Fibroblast of lung (primary cell): ENCODE measurements around the gene BLID. TPM values are rescaled to one million over a fixed set of nuclear protein-coding genes. Genes with fewer than 3 reads are reported as not detected.

Source experiments
- DNase-seq, 2 donors: peaks; one replicate each; pipeline versions ENCODE4 v3.0.0 to v3.0.0-alpha.2; 2010; ENCODE audit warnings: low read depth in 2 of 2
- H2AFZ ChIP-seq: 2 replicates; pipeline ENCODE4 v1.5.1; 2012; ENCODE audit warnings: low read length, control low read depth, inconsistent platforms
- H3K27ac ChIP-seq: 2 replicates; pipeline ENCODE4 v1.5.1; 2011; ENCODE audit warnings: low read length, control low read depth; ENCODE audit not compliant: insufficient read depth
- H3K27me3 ChIP-seq: 2 replicates; pipeline ENCODE4 v1.5.1; 2011; ENCODE audit warnings: mild to moderate bottlenecking, low read length; ENCODE audit not compliant: control insufficient read depth, insufficient read depth
- H3K36me3 ChIP-seq: 2 replicates; pipeline ENCODE4 v1.5.1; 2011; ENCODE audit warnings: low read length; ENCODE audit not compliant: control insufficient read depth, insufficient read depth
- H3K4me1 ChIP-seq: 2 replicates; pipeline ENCODE4 v1.5.1; 2011; ENCODE audit warnings: low read length; ENCODE audit not compliant: control insufficient read depth, insufficient read depth; ENCODE audit errors: extremely low read depth
- H3K4me2 ChIP-seq: 2 replicates; pipeline ENCODE4 v1.5.1; 2011; ENCODE audit warnings: low read length, control low read depth; ENCODE audit not compliant: insufficient read depth; ENCODE audit errors: extremely low read depth
- H3K4me3 ChIP-seq, 4 experiments: fragments of 200-600 bp in 1 of 4; sonication (generic) in 1 of 4; replicated peaks in 1 of 4; 2 replicates each; pipeline ENCODE4 v1.5.1; 2011 to 2016; ENCODE audit warnings: low read length in 4 of 4, low read depth in 3 of 4, mild to moderate bottlenecking in 3 of 4, control low read depth in 2 of 4, inconsistent platforms in 1 of 4, mixed read lengths in 1 of 4; ENCODE audit not compliant: insufficient read depth in 1 of 4; ENCODE audit errors: control extremely low read depth in 1 of 4
- H3K79me2 ChIP-seq: 2 replicates; pipeline ENCODE4 v1.5.1; 2012; ENCODE audit warnings: mild to moderate bottlenecking, low read length, inconsistent platforms; ENCODE audit not compliant: control insufficient read depth, insufficient read depth
- H3K9ac ChIP-seq: 2 replicates; pipeline ENCODE4 v1.5.1; 2011; ENCODE audit warnings: mild to moderate bottlenecking, low read length, control low read depth; ENCODE audit not compliant: insufficient read depth
- H3K9me3 ChIP-seq: 2 replicates; pipeline ENCODE4 v1.5.1; 2012; ENCODE audit warnings: low read depth, low read length; ENCODE audit not compliant: control insufficient read depth, insufficient read depth
- H4K20me1 ChIP-seq: 2 replicates; pipeline ENCODE4 v1.5.1; 2011; ENCODE audit warnings: low read length; ENCODE audit not compliant: control insufficient read depth, insufficient read depth; ENCODE audit errors: extremely low read depth
- EZH2 ChIP-seq: IDR thresholded peaks from 2 replicates; pipeline ENCODE4 v1.5.1; 2012; ENCODE audit warnings: low read length, control low read depth, mild to moderate bottlenecking; ENCODE audit errors: missing control alignments
- polyA plus RNA-seq, 2 donors: library from polyadenylated mRNA; depleted of rRNA in 1 of 2; stranded (reverse) in 1 of 2; unstranded in 1 of 2; fragments of >200 nt; gene quantifications; 2 replicates each; pipeline ENCODE4 v1.2.1, GENCODE V29; 2011 to 2012; ENCODE audit warnings: missing spikeins in 1 of 2
- total RNA-seq: library from RNA; depleted of rRNA; stranded (reverse); fragments of >200 nt; gene quantifications from 2 replicates; pipeline ENCODE4 v1.2.1, GENCODE V29; 2014
- TF ChIP-seq, protein P1 (sequence below), 2 donors: IDR thresholded peaks in 1 of 2; conservative IDR thresholded peaks in 1 of 2; 1 replicate in 1 of 2; 2 replicates in 1 of 2; pipeline ENCODE4 v1.5.1; 2011 to 2012; ENCODE audit warnings: low read length in 2 of 2, control low read depth in 1 of 2, inconsistent platforms in 1 of 2, low read depth in 1 of 2, mild to moderate bottlenecking in 1 of 2

Gene BLID
- total and polyA plus RNA-seq, 2 donors (not counting 1 experiment from before 2014, with no cell fraction given): 0.32 to 7.9 TPM

DNA sequence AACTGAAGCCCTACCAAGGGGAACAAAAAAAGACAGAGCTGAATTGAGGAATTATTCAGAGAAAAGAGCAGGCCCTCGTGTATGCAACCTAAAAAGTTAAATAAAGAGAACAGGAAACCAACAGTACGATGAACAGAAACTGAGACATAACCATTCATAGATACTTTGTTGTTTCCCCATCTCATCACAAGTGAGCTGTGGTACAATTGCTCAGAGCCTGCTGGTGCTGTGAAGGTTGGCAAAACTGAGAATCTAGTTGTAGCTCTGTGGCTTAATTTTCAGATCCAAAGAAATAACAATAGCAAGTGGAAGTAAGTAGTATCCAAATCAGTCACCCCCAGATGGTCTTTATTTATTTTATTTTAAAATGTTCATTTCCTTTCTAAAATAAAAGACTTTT lies 37.7 kb upstream of the BLID start:
- Histone ChIP-seq H3K79me2 (peaks cover 100% of the 10 kb centered on the region), H4K20me1 (no peaks in the 10 kb centered on the region), H3K9me3 (no peaks in the 10 kb centered on the region), H3K9ac (no peak overlapping the region), H3K36me3 (peaks cover 7% of the 10 kb centered on the region), H3K27ac (peak overlapping the region; percentile 6), H3K4me3 (peak overlapping the region in 3 of 4 experiments; percentile 27 to 61 (median 36)), H3K4me1 (peaks cover 17% of the 10 kb centered on the region), H3K27me3 (no peaks in the 10 kb centered on the region), H2AFZ (no peak overlapping the region), H3K4me2 (peak overlapping the region; percentile 65)
- no peak for DNase-seq
- TF ChIP-seq EZH2: no peak
- TF ChIP-seq, protein P1, sequence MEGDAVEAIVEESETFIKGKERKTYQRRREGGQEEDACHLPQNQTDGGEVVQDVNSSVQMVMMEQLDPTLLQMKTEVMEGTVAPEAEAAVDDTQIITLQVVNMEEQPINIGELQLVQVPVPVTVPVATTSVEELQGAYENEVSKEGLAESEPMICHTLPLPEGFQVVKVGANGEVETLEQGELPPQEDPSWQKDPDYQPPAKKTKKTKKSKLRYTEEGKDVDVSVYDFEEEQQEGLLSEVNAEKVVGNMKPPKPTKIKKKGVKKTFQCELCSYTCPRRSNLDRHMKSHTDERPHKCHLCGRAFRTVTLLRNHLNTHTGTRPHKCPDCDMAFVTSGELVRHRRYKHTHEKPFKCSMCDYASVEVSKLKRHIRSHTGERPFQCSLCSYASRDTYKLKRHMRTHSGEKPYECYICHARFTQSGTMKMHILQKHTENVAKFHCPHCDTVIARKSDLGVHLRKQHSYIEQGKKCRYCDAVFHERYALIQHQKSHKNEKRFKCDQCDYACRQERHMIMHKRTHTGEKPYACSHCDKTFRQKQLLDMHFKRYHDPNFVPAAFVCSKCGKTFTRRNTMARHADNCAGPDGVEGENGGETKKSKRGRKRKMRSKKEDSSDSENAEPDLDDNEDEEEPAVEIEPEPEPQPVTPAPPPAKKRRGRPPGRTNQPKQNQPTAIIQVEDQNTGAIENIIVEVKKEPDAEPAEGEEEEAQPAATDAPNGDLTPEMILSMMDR (conservative IDR thresholded peaks at IDR 0.05 in 1 of 2, IDR thresholded peaks at IDR 0.05 in 1 of 2; ENCODE audit: low read depth in 1 of 2, low read length in 2 of 2): no peak

DNA sequence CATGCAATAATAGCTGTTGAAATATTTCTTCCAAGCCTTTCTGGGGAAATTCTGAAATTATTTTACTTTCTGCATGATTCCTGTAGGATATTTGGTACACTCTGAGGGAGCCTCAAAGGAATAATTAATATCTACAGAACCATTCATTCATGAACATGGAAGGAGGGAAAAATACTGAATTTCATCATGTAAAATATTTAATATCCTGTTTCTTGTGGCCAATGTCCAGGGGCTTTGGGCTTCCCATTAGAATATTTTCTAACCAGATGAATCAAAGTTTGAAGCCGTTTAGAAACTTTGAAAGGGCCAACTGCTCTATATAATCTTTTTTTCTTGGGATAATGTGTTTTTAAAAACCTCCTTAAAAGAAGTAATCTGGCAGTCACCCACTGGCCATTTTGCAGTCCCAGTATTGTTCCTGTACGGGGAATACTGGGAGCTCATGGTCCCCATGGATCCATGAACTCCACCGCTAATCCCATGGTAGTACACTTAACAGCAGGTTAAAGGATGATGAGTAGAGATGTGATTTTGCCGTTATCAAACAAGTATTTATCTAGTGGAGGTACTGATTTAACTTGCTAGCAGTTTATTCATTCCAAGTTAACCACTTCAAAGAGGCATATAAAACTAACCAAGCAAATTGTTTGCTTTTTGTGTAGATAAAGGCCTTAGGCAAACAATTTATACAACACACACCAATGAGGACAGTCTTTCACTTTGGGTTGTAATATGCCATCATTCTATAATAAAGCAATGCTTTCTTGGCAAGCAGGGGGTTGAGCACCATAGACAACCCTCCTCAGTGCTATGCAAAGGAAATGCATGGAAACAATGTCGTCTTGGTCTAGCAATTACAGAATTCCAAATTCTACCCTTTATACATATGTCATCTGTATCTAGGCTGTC lies 34.5 kb upstream of the BLID start:
- H3K27ac ChIP-seq: no peak overlapping the region
- peak overlapping the region; percentile 7 for H3K4me2 ChIP-seq
- H3K79me2 ChIP-seq: peaks cover 100% of the 10 kb centered on the region
- H3K27me3 ChIP-seq: no peaks in the 10 kb centered on the region
- DNase-seq: no peak
- H3K9ac ChIP-seq: no peak overlapping the region
- peak overlapping the region in 1 of 4 experiments; percentile 5 for H3K4me3 ChIP-seq
- H3K4me1 ChIP-seq: peaks cover 22% of the 10 kb centered on the region
- H4K20me1 ChIP-seq: no peaks in the 10 kb centered on the region
- no peaks in the 10 kb centered on the region for H3K9me3 ChIP-seq
- peaks cover 7% of the 10 kb centered on the region for H3K36me3 ChIP-seq
- TF ChIP-seq, protein P1 (conservative IDR thresholded peaks at IDR 0.05 in 1 of 2, IDR thresholded peaks at IDR 0.05 in 1 of 2; ENCODE audit: low read depth in 1 of 2, low read length in 2 of 2): no peak
- TF ChIP-seq EZH2: no peak
- H2AFZ ChIP-seq: no peak overlapping the region

DNA sequence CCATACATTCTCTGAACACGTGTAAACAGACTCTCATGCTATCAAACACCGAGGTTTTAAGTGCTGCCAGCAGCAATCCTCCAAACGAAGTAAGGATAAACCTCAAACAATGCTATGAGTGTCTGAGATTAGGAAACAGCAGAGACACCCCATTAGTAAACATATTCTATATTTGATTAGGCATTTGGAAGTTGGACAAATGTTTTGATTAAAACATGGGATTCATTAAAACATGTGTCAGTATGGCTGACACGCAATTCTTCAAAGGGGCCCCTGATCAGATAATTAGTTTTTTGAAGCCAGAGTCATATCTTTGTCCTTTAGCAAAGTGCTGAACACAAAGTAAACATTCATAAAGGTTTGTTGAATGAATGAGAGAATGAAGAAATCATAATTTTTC lies 33.2 kb upstream of the BLID start:
- Histone ChIP-seq H3K27me3 (no peaks in the 10 kb centered on the region), H3K4me2 (no peak overlapping the region), H2AFZ (no peak overlapping the region), H3K9me3 (no peaks in the 10 kb centered on the region), H3K36me3 (peaks cover 7% of the 10 kb centered on the region), H3K9ac (no peak overlapping the region), H3K4me3 (no peak overlapping the region), H3K27ac (peak overlapping the region; percentile 18), H4K20me1 (no peaks in the 10 kb centered on the region), H3K4me1 (peaks cover 24% of the 10 kb centered on the region), H3K79me2 (peaks cover 100% of the 10 kb centered on the region)
- no peak for TF ChIP-seq EZH2
- TF ChIP-seq, protein P1 (conservative IDR thresholded peaks at IDR 0.05 in 1 of 2, IDR thresholded peaks at IDR 0.05 in 1 of 2; ENCODE audit: low read depth in 1 of 2, low read length in 2 of 2): no peak
- no peak for DNase-seq
